Esophagus squamous epithelium (tissue), 4 donors: Measurements from ENCODE around the gene DSCAML1.

Source experiments
- CTCF ChIP-seq, 6 experiments: fragments of 450-650 bp in 4 of 6; fragments of 200-600 bp in 2 of 6; sonication (generic) in 2 of 6; IDR thresholded peaks; one replicate each; pipeline ENCODE4 v1.5.1; 2016 to 2019; ENCODE audit warnings: antibody characterized with exemption in 6 of 6, mild to moderate bottlenecking in 4 of 6, moderate library complexity in 4 of 6
- POLR2A ChIP-seq, 4 donors: fragments of 450-650 bp; IDR thresholded peaks; one replicate each; pipeline ENCODE4 v1.6.1; 2017; ENCODE audit warnings: antibody characterized with exemption in 4 of 4, mild to moderate bottlenecking in 4 of 4, moderate library complexity in 3 of 4

DNA sequence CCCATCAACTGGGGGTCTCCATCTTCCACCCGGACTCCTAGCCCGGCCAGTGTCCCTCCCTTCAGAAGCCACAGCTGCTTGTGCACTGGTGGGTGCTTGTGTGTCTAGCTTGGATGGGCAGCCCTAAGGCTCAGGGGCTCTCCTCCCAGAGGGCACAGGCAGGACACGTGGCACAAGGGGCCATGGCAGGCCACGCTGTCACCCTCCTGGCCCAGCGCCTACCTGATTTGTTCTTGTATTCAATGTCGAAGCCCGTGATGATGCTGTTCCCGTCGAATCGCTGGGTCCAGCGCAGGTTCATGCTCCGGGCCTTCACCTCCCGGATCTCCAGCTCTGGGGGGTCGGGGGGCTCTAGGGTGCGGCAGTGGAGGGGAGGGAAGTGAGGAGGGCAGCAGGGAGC is 316.8 kb downstream of the DSCAML1 start:
- TF ChIP-seq POLR2A (IDR thresholded peaks at IDR 0.05) (no peak), CTCF (IDR thresholded peaks at IDR 0.05) (no peak)
